ENCODE results near the gene TANGO2.

TANGO2 gene

GRCh38 chr22:20089226-20089976, 68.5 kb downstream of the TANGO2 start:
- peaks cover 92% of the 10 kb centered on the region for H3K36me3 ChIP-seq (ENCODE audit: control insufficient read depth, insufficient read depth, low read length)

GRCh38 chr22:20089977-20090729, 69.2 kb downstream of the TANGO2 start:
- peaks cover 98% of the 10 kb centered on the region for H3K36me3 ChIP-seq (ENCODE audit: control insufficient read depth, insufficient read depth, low read length)
- no peaks in the 10 kb centered on the region for H3K27me3 ChIP-seq (ENCODE audit: control insufficient read depth, insufficient read depth, low read length)
- H3K4me1 ChIP-seq (ENCODE audit: control insufficient read depth, insufficient read depth, low read length), result 0 out of 2 replicates have a peak, but pooled peaks cover under 1% of the 10 kb centered on the region
- H3K4me3 ChIP-seq (ENCODE audit: low read depth, low read length), result no peak overlapping the region
- no peak overlapping the region for H3K27ac ChIP-seq (ENCODE audit: low read depth, low read length)
- H3K9me3 ChIP-seq (ENCODE audit: control insufficient read depth, insufficient read depth, low read depth, low read length), result no peaks in the 10 kb centered on the region
- no peak overlapping the region for H3K9ac ChIP-seq (ENCODE audit: low read length)

More at GRCh38 chr22:20089226-20089976, 68.5 kb downstream of the TANGO2 start:
- H3K9ac ChIP-seq (ENCODE audit: low read length), result no peak overlapping the region
- H3K4me1 ChIP-seq (ENCODE audit: control insufficient read depth, insufficient read depth, low read length), result peaks cover 8% of the 10 kb centered on the region; the same call in 1 of the 2 replicates
- H3K27me3 ChIP-seq (ENCODE audit: control insufficient read depth, insufficient read depth, low read length), result no peaks in the 10 kb centered on the region
- H3K27ac ChIP-seq (ENCODE audit: low read depth, low read length), result no peak overlapping the region
- no peak overlapping the region for H3K4me3 ChIP-seq (ENCODE audit: low read depth, low read length)
- H3K9me3 ChIP-seq (ENCODE audit: control insufficient read depth, insufficient read depth, low read depth, low read length), result no peaks in the 10 kb centered on the region

- no peaks in the 10 kb centered on the region for H3K9me3 ChIP-seq (ENCODE audit: control insufficient read depth, insufficient read depth, low read depth, low read length)
- H3K4me3 ChIP-seq (ENCODE audit: low read depth, low read length), result no peak overlapping the region
- no peaks in the 10 kb centered on the region for H3K27me3 ChIP-seq (ENCODE audit: control insufficient read depth, insufficient read depth, low read length)
- no peak overlapping the region for H3K9ac ChIP-seq (ENCODE audit: low read length)
- peaks cover 98% of the 10 kb centered on the region for H3K36me3 ChIP-seq (ENCODE audit: control insufficient read depth, insufficient read depth, low read length)
- H3K27ac ChIP-seq (ENCODE audit: low read depth, low read length), result no peak overlapping the region
- no peaks in the 10 kb centered on the region for H3K4me1 ChIP-seq (ENCODE audit: control insufficient read depth, insufficient read depth, low read length)
Measured at GRCh38 chr22:20090730-20091240, 69.9 kb downstream of the TANGO2 start.

- no peak overlapping the region for H3K4me3 ChIP-seq (ENCODE audit: low read depth, low read length)
- H3K36me3 ChIP-seq (ENCODE audit: control insufficient read depth, insufficient read depth, low read length), result peaks cover 98% of the 10 kb centered on the region
- no peaks in the 10 kb centered on the region for H3K4me1 ChIP-seq (ENCODE audit: control insufficient read depth, insufficient read depth, low read length)
- H3K9me3 ChIP-seq (ENCODE audit: control insufficient read depth, insufficient read depth, low read depth, low read length), result no peaks in the 10 kb centered on the region
- no peak overlapping the region for H3K9ac ChIP-seq (ENCODE audit: low read length)
- H3K27me3 ChIP-seq (ENCODE audit: control insufficient read depth, insufficient read depth, low read length), result no peaks in the 10 kb centered on the region
- no peak overlapping the region for H3K27ac ChIP-seq (ENCODE audit: low read depth, low read length)
Measured at GRCh38 chr22:20091690-20092476, 71.0 kb downstream of the TANGO2 start.

GRCh38 chr22:20092477-20092854, 71.6 kb downstream of the TANGO2 start:
- Histone ChIP-seq H3K4me1 (ENCODE audit: control insufficient read depth, insufficient read depth, low read length) (no peaks in the 10 kb centered on the region), H3K27me3 (ENCODE audit: control insufficient read depth, insufficient read depth, low read length) (no peaks in the 10 kb centered on the region), H3K36me3 (ENCODE audit: control insufficient read depth, insufficient read depth, low read length) (peaks cover 98% of the 10 kb centered on the region), H3K9me3 (ENCODE audit: control insufficient read depth, insufficient read depth, low read depth, low read length) (no peaks in the 10 kb centered on the region), H3K9ac (ENCODE audit: low read length) (no peak overlapping the region), H3K27ac (ENCODE audit: low read depth, low read length) (no peak overlapping the region), H3K4me3 (ENCODE audit: low read depth, low read length) (no peak overlapping the region)

GRCh38 chr22:20093418-20094196, 72.7 kb downstream of the TANGO2 start:
- no peaks in the 10 kb centered on the region for H3K4me1 ChIP-seq (ENCODE audit: control insufficient read depth, insufficient read depth, low read length)
- H3K27ac ChIP-seq (ENCODE audit: low read depth, low read length), result no peak overlapping the region
- H3K9ac ChIP-seq (ENCODE audit: low read length), result no peak overlapping the region
- no peaks in the 10 kb centered on the region for H3K9me3 ChIP-seq (ENCODE audit: control insufficient read depth, insufficient read depth, low read depth, low read length)
- H3K4me3 ChIP-seq (ENCODE audit: low read depth, low read length), result no peak overlapping the region
- H3K27me3 ChIP-seq (ENCODE audit: control insufficient read depth, insufficient read depth, low read length), result no peaks in the 10 kb centered on the region
- H3K36me3 ChIP-seq (ENCODE audit: control insufficient read depth, insufficient read depth, low read length), result peaks cover 97% of the 10 kb centered on the region

- Histone ChIP-seq H3K4me1 (ENCODE audit: control insufficient read depth, insufficient read depth, low read length) (no peaks in the 10 kb centered on the region), H3K27me3 (ENCODE audit: control insufficient read depth, insufficient read depth, low read length) (no peaks in the 10 kb centered on the region), H3K36me3 (ENCODE audit: control insufficient read depth, insufficient read depth, low read length) (peaks cover 97% of the 10 kb centered on the region), H3K9ac (ENCODE audit: low read length) (peak overlapping the region; percentile 6), H3K27ac (ENCODE audit: low read depth, low read length) (no peak overlapping the region), H3K9me3 (ENCODE audit: control insufficient read depth, insufficient read depth, low read depth, low read length) (no peaks in the 10 kb centered on the region), H3K4me3 (ENCODE audit: low read depth, low read length) (no peak overlapping the region)
Measured at GRCh38 chr22:20094197-20094807, 73.4 kb downstream of the TANGO2 start.

- Histone ChIP-seq H3K4me1 (ENCODE audit: control insufficient read depth, insufficient read depth, low read length) (peaks cover 4% of the 10 kb centered on the region; the same call in 1 of the 2 replicates), H3K27ac (ENCODE audit: low read depth, low read length) (no peak overlapping the region), H3K4me3 (ENCODE audit: low read depth, low read length) (no peak overlapping the region), H3K27me3 (ENCODE audit: control insufficient read depth, insufficient read depth, low read length) (no peaks in the 10 kb centered on the region), H3K9me3 (ENCODE audit: control insufficient read depth, insufficient read depth, low read depth, low read length) (no peaks in the 10 kb centered on the region), H3K36me3 (ENCODE audit: control insufficient read depth, insufficient read depth, low read length) (peaks cover 97% of the 10 kb centered on the region), H3K9ac (ENCODE audit: low read length) (no peak overlapping the region)
Measured at GRCh38 chr22:20095521-20095920, 74.6 kb downstream of the TANGO2 start.

GRCh38 chr22:20096574-20097420, 75.9 kb downstream of the TANGO2 start:
- Histone ChIP-seq H3K27ac (ENCODE audit: low read depth, low read length) (no peak overlapping the region), H3K9me3 (ENCODE audit: control insufficient read depth, insufficient read depth, low read depth, low read length) (no peaks in the 10 kb centered on the region), H3K27me3 (ENCODE audit: control insufficient read depth, insufficient read depth, low read length) (no peaks in the 10 kb centered on the region), H3K36me3 (ENCODE audit: control insufficient read depth, insufficient read depth, low read length) (peaks cover 95% of the 10 kb centered on the region), H3K9ac (ENCODE audit: low read length) (no peak overlapping the region), H3K4me1 (ENCODE audit: control insufficient read depth, insufficient read depth, low read length) (peaks cover 5% of the 10 kb centered on the region; the same call in 1 of the 2 replicates), H3K4me3 (ENCODE audit: low read depth, low read length) (no peak overlapping the region)

Measured in HUES6 (cell line).